Measurements from ENCODE around the gene CRIP2. TPM values are rescaled to one million over a fixed set of nuclear protein-coding genes. Genes with fewer than 3 reads are reported as not detected.

Gene CRIP2
- total and polyA plus RNA-seq, 2 of the 13 experiments (the other 11 are each of a cell fraction or from before 2014, with no cell fraction given) = 31.6 to 37.9 TPM

DNA sequence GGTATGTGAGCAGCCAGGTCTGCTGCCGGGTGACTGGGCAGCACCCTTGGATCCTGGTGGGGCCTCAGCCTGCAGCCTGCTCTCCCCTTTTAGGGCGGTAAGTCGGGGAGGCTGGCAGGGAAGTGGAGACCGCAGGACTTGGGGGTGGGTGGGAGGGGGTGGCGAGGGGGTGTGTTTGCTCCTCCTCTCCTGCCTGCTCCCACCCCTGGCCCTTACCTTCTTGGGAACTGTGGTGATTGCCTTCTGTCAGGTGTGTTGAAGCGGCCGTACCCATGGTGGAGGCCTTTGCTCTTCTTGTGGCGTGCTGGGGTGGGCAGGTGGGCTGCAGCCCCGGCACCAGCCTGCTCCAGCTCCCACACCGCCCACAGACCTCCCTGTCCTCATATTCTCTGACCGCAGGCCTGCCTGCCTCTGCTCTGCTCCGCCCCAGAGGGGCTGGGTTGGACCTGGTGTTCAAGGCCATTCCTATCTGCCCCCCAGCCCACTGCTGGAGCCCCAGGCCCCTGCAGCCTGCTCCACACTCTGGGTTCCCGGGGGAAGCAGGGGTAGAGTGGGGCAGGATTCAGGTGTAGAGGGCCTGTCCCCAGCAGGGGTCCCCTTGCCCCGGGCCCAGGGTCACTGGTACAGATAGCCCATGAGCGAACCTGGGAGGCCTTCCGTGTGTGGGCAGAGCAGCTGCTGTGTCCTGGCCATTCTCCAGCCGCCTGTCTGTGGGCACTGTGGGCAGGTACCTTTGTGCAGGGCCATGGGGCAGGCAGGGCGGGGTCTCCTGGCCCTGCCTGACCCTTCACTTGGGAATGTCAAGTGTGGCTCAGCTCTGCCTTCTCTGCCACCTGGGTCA is 21.6 kb downstream of the CRIP2 start (continued):
- TF ChIP-seq, protein P1, sequence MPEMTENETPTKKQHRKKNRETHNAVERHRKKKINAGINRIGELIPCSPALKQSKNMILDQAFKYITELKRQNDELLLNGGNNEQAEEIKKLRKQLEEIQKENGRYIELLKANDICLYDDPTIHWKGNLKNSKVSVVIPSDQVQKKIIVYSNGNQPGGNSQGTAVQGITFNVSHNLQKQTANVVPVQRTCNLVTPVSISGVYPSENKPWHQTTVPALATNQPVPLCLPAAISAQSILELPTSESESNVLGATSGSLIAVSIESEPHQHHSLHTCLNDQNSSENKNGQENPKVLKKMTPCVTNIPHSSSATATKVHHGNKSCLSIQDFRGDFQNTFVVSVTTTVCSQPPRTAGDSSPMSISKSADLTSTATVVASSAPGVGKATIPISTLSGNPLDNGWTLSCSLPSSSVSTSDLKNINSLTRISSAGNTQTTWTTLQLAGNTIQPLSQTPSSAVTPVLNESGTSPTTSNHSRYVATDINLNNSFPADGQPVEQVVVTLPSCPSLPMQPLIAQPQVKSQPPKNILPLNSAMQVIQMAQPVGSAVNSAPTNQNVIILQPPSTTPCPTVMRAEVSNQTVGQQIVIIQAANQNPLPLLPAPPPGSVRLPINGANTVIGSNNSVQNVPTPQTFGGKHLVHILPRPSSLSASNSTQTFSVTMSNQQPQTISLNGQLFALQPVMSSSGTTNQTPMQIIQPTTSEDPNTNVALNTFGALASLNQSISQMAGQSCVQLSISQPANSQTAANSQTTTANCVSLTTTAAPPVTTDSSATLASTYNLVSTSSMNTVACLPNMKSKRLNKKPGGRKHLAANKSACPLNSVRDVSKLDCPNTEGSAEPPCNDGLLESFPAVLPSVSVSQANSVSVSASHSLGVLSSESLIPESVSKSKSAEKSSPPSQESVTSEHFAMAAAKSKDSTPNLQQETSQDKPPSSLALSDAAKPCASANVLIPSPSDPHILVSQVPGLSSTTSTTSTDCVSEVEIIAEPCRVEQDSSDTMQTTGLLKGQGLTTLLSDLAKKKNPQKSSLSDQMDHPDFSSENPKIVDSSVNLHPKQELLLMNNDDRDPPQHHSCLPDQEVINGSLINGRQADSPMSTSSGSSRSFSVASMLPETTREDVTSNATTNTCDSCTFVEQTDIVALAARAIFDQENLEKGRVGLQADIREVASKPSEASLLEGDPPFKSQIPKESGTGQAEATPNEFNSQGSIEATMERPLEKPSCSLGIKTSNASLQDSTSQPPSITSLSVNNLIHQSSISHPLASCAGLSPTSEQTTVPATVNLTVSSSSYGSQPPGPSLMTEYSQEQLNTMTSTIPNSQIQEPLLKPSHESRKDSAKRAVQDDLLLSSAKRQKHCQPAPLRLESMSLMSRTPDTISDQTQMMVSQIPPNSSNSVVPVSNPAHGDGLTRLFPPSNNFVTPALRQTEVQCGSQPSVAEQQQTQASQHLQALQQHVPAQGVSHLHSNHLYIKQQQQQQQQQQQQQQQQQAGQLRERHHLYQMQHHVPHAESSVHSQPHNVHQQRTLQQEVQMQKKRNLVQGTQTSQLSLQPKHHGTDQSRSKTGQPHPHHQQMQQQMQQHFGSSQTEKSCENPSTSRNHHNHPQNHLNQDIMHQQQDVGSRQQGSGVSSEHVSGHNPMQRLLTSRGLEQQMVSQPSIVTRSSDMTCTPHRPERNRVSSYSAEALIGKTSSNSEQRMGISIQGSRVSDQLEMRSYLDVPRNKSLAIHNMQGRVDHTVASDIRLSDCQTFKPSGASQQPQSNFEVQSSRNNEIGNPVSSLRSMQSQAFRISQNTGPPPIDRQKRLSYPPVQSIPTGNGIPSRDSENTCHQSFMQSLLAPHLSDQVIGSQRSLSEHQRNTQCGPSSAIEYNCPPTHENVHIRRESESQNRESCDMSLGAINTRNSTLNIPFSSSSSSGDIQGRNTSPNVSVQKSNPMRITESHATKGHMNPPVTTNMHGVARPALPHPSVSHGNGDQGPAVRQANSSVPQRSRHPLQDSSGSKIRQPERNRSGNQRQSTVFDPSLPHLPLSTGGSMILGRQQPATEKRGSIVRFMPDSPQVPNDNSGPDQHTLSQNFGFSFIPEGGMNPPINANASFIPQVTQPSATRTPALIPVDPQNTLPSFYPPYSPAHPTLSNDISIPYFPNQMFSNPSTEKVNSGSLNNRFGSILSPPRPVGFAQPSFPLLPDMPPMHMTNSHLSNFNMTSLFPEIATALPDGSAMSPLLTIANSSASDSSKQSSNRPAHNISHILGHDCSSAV (CRISPR knock-in tag; IDR thresholded peaks at IDR 0.05; ENCODE audit: borderline replicate concordance) = no peak
- TF ChIP-seq LCORL (IDR thresholded peaks at IDR 0.05) (no peak), LCORL (CRISPR knock-in tag; IDR thresholded peaks at IDR 0.05) (peak; percentile 89), ZNF777 (CRISPR knock-in tag; IDR thresholded peaks at IDR 0.05) (peak; percentile 16; the same call in 1 of the 2 replicates), ZNF160 (CRISPR knock-in tag; IDR thresholded peaks at IDR 0.05) (no peak; the same call in 1 of the 2 replicates), ZNF382 (CRISPR knock-in tag; IDR thresholded peaks at IDR 0.05; ENCODE audit: borderline replicate concordance) (no peak), ZNF550 (CRISPR knock-in tag; IDR thresholded peaks at IDR 0.05; ENCODE audit: borderline replicate concordance) (no peak), ZNF629 (CRISPR knock-in tag; conservative IDR thresholded peaks at IDR 0.05) (no peak), SPEN (CRISPR knock-in tag; IDR thresholded peaks at IDR 0.05; ENCODE audit: low read depth) (peak; percentile 73; the same call in 1 of the 2 replicates), YEATS4 (CRISPR knock-in tag; IDR thresholded peaks at IDR 0.05; ENCODE audit: borderline replicate concordance) (peak; percentile 76; the same call in 1 of the 2 replicates)
- TF ChIP-seq, protein P2, sequence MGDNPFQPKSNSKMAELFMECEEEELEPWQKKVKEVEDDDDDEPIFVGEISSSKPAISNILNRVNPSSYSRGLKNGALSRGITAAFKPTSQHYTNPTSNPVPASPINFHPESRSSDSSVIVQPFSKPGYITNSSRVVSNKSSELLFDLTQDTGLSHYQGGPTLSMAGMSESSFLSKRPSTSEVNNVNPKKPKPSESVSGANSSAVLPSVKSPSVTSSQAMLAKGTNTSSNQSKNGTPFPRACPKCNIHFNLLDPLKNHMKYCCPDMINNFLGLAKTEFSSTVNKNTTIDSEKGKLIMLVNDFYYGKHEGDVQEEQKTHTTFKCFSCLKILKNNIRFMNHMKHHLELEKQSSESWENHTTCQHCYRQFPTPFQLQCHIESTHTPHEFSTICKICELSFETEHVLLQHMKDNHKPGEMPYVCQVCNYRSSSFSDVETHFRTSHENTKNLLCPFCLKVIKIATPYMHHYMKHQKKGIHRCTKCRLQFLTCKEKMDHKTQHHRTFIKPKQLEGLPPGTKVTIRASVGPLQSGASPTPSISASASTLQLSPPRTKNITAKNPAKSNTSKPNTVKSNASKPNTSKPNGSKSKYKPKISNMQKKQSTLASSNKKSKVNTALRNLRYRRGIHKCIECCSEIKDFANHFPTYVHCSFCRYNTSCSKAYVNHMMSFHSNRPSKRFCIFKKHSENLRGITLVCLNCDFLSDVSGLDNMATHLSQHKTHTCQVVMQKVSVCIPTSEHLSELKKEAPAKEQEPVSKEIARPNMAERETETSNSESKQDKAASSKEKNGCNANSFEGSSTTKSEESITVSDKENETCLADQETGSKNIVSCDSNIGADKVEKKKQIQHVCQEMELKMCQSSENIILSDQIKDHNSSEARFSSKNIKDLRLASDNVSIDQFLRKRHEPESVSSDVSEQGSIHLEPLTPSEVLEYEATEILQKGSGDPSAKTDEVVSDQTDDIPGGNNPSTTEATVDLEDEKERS (CRISPR knock-in tag; IDR thresholded peaks at IDR 0.05) = no peak
- TF ChIP-seq, protein P3, sequence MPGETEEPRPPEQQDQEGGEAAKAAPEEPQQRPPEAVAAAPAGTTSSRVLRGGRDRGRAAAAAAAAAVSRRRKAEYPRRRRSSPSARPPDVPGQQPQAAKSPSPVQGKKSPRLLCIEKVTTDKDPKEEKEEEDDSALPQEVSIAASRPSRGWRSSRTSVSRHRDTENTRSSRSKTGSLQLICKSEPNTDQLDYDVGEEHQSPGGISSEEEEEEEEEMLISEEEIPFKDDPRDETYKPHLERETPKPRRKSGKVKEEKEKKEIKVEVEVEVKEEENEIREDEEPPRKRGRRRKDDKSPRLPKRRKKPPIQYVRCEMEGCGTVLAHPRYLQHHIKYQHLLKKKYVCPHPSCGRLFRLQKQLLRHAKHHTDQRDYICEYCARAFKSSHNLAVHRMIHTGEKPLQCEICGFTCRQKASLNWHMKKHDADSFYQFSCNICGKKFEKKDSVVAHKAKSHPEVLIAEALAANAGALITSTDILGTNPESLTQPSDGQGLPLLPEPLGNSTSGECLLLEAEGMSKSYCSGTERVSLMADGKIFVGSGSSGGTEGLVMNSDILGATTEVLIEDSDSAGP (CRISPR knock-in tag; IDR thresholded peaks at IDR 0.05; ENCODE audit: borderline replicate concordance) = peak; percentile 69; the same call in 1 of the 2 replicates
- TF ChIP-seq, protein P4, sequence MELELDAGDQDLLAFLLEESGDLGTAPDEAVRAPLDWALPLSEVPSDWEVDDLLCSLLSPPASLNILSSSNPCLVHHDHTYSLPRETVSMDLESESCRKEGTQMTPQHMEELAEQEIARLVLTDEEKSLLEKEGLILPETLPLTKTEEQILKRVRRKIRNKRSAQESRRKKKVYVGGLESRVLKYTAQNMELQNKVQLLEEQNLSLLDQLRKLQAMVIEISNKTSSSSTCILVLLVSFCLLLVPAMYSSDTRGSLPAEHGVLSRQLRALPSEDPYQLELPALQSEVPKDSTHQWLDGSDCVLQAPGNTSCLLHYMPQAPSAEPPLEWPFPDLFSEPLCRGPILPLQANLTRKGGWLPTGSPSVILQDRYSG (CRISPR knock-in tag; IDR thresholded peaks at IDR 0.05) = no peak

All from HepG2 (cell line).